NB4 (cell line): ENCODE data around the gene GRN.

Experiments used
- POLR2A ChIP-seq: IDR thresholded peaks from 2 replicates; pipeline ENCODE4 v1.6.1; 2011; ENCODE audit warnings: mild to moderate bottlenecking; ENCODE audit not compliant: insufficient read length; ENCODE audit errors: extremely low read depth
- TF ChIP-seq, protein P1 (sequence below): IDR thresholded peaks from one replicate; pipeline ENCODE4 v1.5.1; 2012; ENCODE audit warnings: low read depth, low read length
- TF ChIP-seq, protein P2 (sequence below): IDR thresholded peaks from 2 replicates; pipeline ENCODE4 v1.6.1; 2011; ENCODE audit warnings: low read depth, low read length

DNA sequence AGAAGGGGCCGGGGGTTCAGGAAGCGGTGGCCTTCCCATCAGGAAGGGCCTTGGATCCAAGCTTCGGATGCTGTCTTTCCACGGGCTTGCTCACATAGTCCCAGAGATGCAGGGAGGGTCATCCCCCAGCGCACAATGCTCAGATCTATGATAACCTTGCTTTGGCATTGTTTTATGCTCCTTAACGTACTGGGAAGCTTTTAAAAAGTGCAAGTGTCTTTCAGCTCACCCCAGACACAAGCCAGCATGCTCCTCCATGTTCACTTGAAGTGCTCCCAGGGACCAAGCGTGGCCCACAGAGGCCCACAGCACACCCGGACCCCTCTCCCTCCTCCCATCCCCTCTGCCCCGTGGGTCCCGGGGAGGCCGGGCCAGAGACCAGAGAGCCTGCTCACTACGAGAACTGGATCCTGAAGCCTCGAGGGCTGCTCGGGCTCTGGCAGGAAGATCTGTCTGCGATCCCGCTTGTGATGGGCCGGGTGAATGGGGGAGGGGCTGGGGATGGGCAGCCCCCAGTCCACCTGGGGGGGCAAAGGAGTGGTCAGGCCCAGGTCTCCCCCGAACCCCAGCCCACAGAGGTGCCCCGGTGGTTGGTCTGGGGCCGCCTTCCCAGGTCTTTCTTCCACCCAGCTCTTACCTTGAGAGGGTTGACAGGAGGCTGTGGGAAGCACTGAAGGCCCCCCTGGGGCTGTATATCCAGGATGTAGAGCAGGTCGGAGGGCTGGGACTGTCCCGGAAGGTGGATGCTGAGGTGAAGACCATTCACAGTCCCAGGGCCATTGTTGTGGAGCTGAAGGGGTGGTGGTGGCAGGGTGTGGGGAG lies 30.3 kb downstream of the GRN start:
- TF ChIP-seq, protein P1, sequence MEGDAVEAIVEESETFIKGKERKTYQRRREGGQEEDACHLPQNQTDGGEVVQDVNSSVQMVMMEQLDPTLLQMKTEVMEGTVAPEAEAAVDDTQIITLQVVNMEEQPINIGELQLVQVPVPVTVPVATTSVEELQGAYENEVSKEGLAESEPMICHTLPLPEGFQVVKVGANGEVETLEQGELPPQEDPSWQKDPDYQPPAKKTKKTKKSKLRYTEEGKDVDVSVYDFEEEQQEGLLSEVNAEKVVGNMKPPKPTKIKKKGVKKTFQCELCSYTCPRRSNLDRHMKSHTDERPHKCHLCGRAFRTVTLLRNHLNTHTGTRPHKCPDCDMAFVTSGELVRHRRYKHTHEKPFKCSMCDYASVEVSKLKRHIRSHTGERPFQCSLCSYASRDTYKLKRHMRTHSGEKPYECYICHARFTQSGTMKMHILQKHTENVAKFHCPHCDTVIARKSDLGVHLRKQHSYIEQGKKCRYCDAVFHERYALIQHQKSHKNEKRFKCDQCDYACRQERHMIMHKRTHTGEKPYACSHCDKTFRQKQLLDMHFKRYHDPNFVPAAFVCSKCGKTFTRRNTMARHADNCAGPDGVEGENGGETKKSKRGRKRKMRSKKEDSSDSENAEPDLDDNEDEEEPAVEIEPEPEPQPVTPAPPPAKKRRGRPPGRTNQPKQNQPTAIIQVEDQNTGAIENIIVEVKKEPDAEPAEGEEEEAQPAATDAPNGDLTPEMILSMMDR, result no peak
- no peak for TF ChIP-seq POLR2A
- TF ChIP-seq, protein P2, sequence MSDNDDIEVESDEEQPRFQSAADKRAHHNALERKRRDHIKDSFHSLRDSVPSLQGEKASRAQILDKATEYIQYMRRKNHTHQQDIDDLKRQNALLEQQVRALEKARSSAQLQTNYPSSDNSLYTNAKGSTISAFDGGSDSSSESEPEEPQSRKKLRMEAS, result no peak
